DMS114 treated with DMSO at 0.1 percent for 48 hours (cell line): ENCODE results near the gene DHX34.
"Not testable (repeated sequence)": the region's sequence is repeated elsewhere in the genome, so short reads cannot be mapped to it uniquely, and the experiment has no call there.

Experiments used
- DNase-seq: peaks from one replicate; lab custom pipeline; 2025; ENCODE audit not compliant: unreplicated experiment; lab: John Stamatoyannopoulos, UW

Gene DHX34

GRCh38 chr19:47386582-47386981 lies 37.5 kb downstream of the DHX34 start:
- DNase-seq = not testable (repeated sequence)

DNA sequence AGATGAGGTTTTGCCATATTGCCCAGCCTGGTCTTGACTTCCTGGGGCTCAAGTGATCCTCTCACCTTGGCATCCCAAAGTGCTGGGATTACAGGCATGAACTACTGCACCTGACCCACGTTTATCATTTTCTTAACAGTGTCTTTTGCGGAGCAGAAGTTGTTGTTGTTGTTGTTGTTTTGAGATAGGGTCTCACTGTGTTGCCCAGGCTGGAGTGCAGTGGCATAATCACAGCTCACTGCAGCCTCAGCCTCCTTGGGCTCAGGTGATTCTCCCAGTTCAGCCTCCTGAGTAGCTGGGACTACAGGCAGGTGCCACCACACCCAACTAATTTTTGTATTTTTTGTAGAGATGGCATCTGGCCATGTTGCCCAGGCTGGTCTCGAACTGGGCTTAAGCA lies 38.5 kb downstream of the DHX34 start:
- not testable (repeated sequence) for DNase-seq

DNA sequence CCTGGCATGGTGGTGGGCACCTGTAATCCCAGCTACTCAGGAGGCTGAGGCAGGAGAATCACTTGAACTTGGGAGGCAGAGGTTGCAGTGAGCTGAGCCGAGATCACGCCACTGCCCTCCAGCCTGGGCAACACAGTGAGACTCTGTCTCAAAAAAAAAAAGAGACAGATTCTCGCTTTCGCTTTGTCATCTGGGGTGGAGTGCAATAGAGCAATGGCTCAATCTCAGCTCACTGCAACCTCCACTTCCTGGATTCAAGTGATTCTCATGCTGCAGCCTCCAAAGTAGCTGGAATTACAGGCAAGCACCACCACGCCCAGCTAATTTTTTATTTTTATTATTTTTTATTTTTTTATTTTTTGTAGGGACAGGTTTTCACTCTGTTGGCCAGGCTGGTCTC lies 39.6 kb downstream of the DHX34 start:
- not testable (repeated sequence) for DNase-seq

DNA sequence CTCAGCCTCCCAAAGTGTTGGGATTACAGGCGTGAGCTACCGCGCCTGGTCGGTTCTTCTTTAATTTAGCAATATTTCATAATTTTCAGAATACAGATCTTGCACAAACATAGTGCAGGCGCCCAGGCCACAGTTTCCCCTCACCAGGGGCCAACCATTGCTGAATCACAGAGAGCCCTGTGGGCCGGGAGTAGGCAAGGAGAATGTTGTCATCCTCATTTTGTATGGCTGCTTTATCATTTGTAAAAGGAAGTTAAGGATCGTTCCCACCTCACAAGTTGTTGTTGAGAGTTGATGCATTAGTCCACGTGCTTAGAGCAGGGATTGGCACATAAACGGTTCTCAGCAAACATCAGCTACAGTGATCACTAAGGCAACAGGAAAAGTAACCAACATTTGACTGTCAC lies 40.0 kb downstream of the DHX34 start:
- no peak for DNase-seq

- no peak for DNase-seq
Measured at GRCh38 chr19:47390533-47391488, 41.7 kb downstream of the DHX34 start.

DNA sequence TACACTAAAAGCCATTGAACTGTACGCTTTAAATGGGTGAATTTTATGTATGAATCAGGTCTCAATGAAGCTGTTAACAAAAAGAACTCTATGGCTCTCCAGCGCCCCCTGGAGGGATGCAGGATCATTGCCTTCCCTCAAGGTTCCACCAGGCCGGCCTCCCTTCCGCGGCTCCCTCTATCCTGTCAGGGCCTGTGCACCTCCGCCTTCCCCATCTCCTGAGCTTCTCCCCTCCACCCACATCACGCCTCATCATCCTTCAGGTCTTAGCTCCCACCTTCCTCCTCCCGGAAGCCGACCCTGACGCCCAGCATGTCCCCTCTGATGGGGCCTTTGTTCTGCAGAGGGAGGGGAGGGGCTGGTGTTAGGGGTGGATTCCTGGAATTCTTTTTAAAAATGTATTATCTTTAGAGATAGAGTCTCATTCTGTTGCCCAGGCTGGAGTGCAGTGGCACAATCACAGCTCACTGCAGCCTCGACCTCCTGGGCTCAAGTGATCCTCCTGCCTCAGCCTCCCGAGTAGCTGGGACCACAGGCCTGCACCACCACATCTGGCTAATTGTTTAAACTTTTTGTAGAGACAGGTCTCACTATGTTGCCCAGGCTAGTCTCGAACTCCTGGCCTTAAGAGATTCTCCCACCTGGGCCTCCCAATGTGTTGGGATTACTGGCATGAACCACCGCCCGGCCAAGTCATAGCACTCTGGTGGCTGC lies 42.6 kb downstream of the DHX34 start:
- DNase-seq = peak; percentile 17

- DNase-seq = no peak
Measured at GRCh38 chr19:47398707-47399597, 49.8 kb downstream of the DHX34 start.

- no peak for DNase-seq
Measured at GRCh38 chr19:47402504-47402903, 53.4 kb downstream of the DHX34 start.

DNA sequence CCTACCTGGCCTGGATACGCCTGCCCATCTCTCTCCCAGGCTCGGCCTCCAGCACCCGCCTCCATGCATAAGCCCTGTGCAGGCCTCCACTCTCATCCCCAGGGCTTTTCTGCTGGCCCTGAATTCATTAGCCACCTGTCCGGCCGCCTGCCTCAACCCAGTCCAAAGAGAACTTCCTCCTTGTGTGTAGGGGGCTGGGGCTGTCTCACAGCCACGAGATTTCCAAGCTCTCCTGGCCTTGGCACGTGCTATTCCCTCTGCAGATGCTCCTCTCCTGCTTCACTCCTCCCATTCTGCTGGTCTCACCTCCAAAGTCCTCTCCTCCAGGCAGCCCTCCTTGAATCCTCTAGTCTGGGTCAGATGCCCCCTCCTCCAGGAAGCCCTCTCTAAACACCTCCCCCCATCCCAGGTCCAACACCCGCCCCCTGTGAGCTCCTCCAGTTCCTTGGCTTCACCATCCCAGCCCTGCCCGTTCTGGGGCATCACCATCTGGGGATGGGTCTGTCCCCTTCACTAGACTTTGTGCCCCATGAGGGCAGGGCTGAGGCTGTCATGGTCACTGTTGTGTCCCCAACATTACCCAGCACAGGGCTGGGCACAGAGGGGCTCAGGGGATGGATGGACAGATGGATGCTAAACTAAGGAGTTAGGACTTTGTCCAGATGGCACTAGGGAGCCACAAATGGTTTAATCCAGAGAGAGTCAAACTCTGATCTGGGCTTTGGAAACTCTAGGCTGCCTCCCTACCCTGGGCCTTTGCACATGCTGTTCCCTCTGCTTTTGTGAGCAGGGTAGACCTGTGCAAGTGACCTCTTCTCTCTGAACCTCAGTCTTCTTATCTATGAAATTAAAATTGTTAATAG lies 55.5 kb downstream of the DHX34 start:
- DNase-seq = no peak

- DNase-seq = no peak
Measured at GRCh38 chr19:47405197-47405550, 56.1 kb downstream of the DHX34 start.

DNA sequence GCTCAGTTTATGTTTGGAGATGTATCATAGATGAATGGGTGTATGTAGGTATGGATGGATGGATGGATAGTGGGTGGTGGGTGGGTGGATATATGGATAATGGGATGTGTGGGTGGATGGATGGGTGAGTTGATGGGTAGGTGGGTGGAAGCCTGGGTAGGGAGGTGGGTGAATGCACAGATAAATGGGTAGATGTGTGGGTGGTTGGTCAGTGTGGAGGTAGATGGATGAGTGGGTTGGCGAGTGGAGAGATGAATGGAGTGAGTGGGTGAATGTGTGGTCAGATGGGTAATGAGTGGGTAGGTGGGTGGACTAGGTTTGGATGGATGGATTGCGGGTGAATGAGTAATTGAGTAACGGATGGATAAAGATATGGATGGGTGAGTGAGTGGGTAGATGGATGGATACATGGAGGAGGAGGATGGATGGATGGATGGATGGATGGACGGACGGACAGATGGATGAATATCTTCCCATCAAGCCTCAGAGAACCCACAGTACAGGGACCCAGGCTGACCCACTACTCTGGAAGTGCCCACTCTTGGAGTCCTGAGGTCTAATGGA lies 56.8 kb downstream of the DHX34 start:
- no peak for DNase-seq

DNA sequence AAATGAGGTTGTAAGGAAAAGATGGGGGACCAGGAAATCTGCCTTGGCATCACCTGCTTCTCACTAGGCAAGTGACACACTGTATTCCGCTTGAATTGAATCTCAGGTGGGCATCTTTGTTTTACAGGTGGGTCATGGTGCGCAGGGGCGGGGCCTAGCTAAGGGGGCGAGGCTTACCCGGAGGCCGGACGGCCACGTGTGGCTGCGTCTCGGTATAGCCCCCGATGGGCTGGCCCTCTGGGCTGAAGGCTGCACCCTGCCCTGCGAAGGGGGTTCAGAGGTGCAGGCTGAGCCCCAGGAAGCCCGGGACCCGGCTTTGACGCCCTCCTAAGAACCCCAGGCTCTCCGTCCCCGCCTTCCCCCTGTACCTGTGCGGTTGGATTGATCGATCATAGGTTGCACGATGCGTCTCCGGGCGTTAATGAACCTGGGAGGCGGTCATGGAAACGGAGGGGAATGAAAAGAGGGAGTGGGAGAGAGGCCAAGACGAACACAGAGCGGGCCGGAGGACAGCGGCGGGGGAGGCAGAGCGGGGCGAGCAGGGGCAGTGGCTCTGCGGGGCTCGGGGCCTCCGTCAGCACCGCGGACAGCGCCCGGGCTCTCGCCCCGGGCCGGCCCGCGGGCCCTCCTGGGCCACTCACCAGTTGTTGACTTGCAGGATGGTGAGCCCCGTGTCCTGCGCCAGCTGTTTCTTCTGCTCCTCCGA lies 57.7 kb downstream of the DHX34 start:
- DNase-seq = no peak

- DNase-seq = no peak
Measured at GRCh38 chr19:47407417-47407774, 58.3 kb downstream of the DHX34 start.

GRCh38 chr19:47408156-47408938 lies 59.2 kb downstream of the DHX34 start:
- DNase-seq = no peak

DNA sequence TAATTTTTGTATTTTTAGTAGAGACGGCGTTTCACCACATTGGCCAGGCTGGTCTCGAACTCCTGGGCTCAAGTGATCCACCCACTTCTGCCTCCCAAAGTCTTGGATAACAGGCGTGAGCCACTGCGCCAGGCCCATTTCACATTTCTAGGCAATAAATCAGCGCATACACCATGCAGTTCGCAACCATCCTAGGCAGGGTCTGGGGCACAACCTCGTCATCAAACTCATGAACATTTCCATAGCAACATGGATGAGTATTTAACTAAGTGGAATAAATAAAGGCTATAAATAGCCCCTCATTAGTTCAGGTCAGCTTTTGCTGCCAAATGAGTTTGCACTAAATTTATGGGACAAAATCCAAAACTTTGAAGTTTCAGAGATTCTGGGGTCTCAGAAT lies 62.0 kb downstream of the DHX34 start:
- no peak for DNase-seq

- not testable (repeated sequence) for DNase-seq
Measured at GRCh38 chr19:47411696-47412095, 62.6 kb downstream of the DHX34 start.

DNA sequence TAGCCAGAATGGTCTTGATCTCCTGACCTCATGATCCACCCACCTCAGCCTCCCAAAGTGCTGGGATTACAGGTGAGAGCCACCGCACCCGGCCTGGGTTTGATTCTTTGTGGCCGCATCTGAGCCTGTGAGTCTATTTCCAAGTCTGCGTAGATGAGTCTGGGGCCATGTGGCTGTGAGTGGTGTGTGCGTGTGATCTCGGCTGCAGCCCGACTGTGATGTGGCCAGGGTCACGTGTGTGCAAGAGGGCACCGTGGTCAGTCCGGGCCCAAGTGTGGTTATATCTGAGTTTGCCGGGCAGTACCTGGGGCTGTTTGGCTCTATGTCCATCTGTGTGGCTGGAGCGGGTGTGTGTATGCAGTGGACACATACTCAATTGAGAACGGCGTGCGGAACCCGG lies 64.8 kb downstream of the DHX34 start:
- no peak for DNase-seq

DNA sequence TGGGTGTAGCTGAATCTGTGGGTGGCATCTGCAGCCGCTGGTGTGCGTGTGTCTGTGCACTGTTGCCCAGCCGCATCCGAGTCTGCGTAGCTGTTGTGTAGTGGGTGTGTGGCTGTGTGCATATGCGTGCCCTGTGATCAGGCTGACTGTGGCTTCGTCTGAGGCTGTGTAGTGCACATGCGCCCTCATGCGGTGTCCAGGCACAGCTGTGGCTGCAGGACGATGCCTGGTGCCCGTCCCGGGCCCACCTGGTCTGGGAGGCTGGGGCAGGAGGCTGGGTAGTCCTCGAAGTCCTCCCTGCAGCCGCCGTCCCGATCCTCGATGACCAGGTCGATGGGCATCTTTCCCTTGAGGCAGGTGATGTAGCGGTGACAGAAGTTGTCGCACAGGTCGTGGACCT lies 65.4 kb downstream of the DHX34 start:
- no peak for DNase-seq
